Measurements from ENCODE around the gene MAST4.

GRCh38 chr5:67182301-67182790 lies 586.2 kb downstream of the MAST4 start:
- TF ChIP-seq CTCF (IDR thresholded peaks at IDR 0.05) (no peak), POLR2A (IDR thresholded peaks at IDR 0.05; ENCODE audit: low read length) (no peak), CHD4 (IDR thresholded peaks at IDR 0.05; ENCODE audit: borderline replicate concordance) (no peak), HDAC2 (IDR thresholded peaks at IDR 0.05) (no peak), GATA3 (IDR thresholded peaks at IDR 0.05; ENCODE audit: borderline replicate concordance) (no peak), E2F6 (IDR thresholded peaks at IDR 0.05; ENCODE audit: borderline replicate concordance, low read depth) (no peak), MAZ (IDR thresholded peaks at IDR 0.05; ENCODE audit: borderline replicate concordance, low read depth, low read length) (no peak)

Measured in A549 (cell line).